Endothelial cell of umbilical vein (primary cell): ENCODE measurements around the gene GPALPP1. TPM values are rescaled to one million over a fixed set of nuclear protein-coding genes. Genes with fewer than 3 reads are reported as not detected.

Experiments
- BruUV-seq: library from RNA; stranded (reverse); fragments of 400-500 nt; replicated peaks from 2 replicates; lab custom pipeline; 2021; lab: Mats Ljungman, UMichigan
- CTCF ChIA-PET: fragments of 300-600, 350-600 bp; sonication (Branson Sonifier 250); formaldehyde crosslinking; loops from one replicate; lab custom pipeline; 2021; ENCODE audit warnings: antibody characterized with exemption, inconsistent platforms; lab: Charles Lee
- POLR2A ChIA-PET: fragments of 300-600, 350-600 bp; sonication (Branson Sonifier 250); formaldehyde crosslinking; loops from one replicate; lab custom pipeline; 2021; ENCODE audit warnings: antibody characterized with exemption, inconsistent platforms; lab: Charles Lee
- DNase-seq: peaks from one replicate; pipeline ENCODE4 v3.0.0-alpha.2; 2011; ENCODE audit warnings: low read depth, low spot score
- FAIRE-seq: peaks from 2 replicates; lab custom pipeline; 2011; peaks lifted over from hg19 to GRCh38; lab: Jason Lieb, UNC
- H2AFZ ChIP-seq: 2 replicates; pipeline ENCODE4 v1.6.0; 2012; ENCODE audit warnings: low read depth, low read length, control low read depth, inconsistent platforms
- H3K27ac ChIP-seq: 2 replicates; pipeline ENCODE4 v1.5.1; 2011; ENCODE audit warnings: low read depth, mild to moderate bottlenecking, control low read depth, low read length, moderate library complexity; ENCODE audit not compliant: insufficient read depth
- H3K27me3 ChIP-seq, 2 experiments: 2 replicates each; pipeline versions ENCODE4 v1.6.0 to v1.6.1; 2011; ENCODE audit warnings: low read length in 2 of 2, mixed read lengths in 1 of 2; ENCODE audit not compliant: control insufficient read depth in 2 of 2, insufficient read depth in 2 of 2
- H3K36me3 ChIP-seq, 2 experiments: 2 replicates in 1 of 2; 3 replicates in 1 of 2; pipeline ENCODE4 v1.5.1; 2011; ENCODE audit warnings: low read length in 2 of 2, mild to moderate bottlenecking in 1 of 2, moderate library complexity in 1 of 2; ENCODE audit not compliant: control insufficient read depth in 2 of 2, insufficient read depth in 2 of 2; ENCODE audit errors: extremely low read depth in 1 of 2
- H3K4me1 ChIP-seq: 3 replicates; pipeline ENCODE4 v1.5.1; 2011; ENCODE audit warnings: mild to moderate bottlenecking, low read length; ENCODE audit not compliant: control insufficient read depth, insufficient read depth; ENCODE audit errors: extremely low read depth
- H3K4me2 ChIP-seq: 2 replicates; pipeline ENCODE4 v1.6.1; 2011; ENCODE audit warnings: low read length, control low read depth, mixed read lengths; ENCODE audit not compliant: insufficient read depth
- H3K4me3 ChIP-seq, 3 experiments: fragments of 200-600 bp in 1 of 3; sonication (generic), shearing (Covaris generic) in 1 of 3; replicated peaks in 1 of 3; 2 replicates each; pipeline ENCODE4 v1.5.1; 2011 to 2016; ENCODE audit warnings: control low read depth in 3 of 3, low read length in 3 of 3, mild to moderate bottlenecking in 2 of 3, inconsistent platforms in 1 of 3, low read depth in 1 of 3, moderate library complexity in 1 of 3; ENCODE audit not compliant: insufficient read depth in 1 of 3
- H3K79me2 ChIP-seq: 2 replicates; pipeline ENCODE4 v1.6.0; 2012; ENCODE audit warnings: low read length, inconsistent platforms; ENCODE audit not compliant: control insufficient read depth, insufficient read depth
- H3K9ac ChIP-seq: replicated peaks from 2 replicates; pipeline ENCODE3; 2011; ENCODE audit warnings: low read length, control low read depth; ENCODE audit not compliant: insufficient read depth; ENCODE audit errors: extremely low read depth
- H3K9me1 ChIP-seq: replicated peaks from 3 replicates; pipeline ENCODE4 v1.6.0; 2011; ENCODE audit warnings: mild to moderate bottlenecking, low read length; ENCODE audit not compliant: control insufficient read depth, insufficient read depth; ENCODE audit errors: extremely low read depth
- H3K9me3 ChIP-seq: replicated peaks from 2 replicates; pipeline ENCODE4 v1.5.1; 2012; ENCODE audit warnings: low read length, inconsistent platforms; ENCODE audit not compliant: control insufficient read depth, insufficient read depth
- H4K20me1 ChIP-seq: replicated peaks from 2 replicates; pipeline ENCODE3; 2011; ENCODE audit warnings: mild to moderate bottlenecking, low read length; ENCODE audit not compliant: control insufficient read depth, insufficient read depth; ENCODE audit errors: extremely low read depth
- EZH2 ChIP-seq: IDR thresholded peaks from 2 replicates; pipeline ENCODE4 v1.6.1; 2012; ENCODE audit warnings: borderline replicate concordance, low read depth, mild to moderate bottlenecking, moderate library complexity, low read length, inconsistent platforms; ENCODE audit not compliant: severe bottlenecking
- FOS ChIP-seq: IDR thresholded peaks from 2 replicates; pipeline ENCODE4 v1.6.1; 2011; ENCODE audit warnings: mild to moderate bottlenecking, low read length, moderate library complexity, borderline replicate concordance; ENCODE audit not compliant: insufficient read depth
- GATA2 ChIP-seq: IDR thresholded peaks from 2 replicates; pipeline ENCODE4 v1.7.0; 2011; ENCODE audit warnings: low read depth, mild to moderate bottlenecking, moderate library complexity, mixed read lengths, low read length; ENCODE audit not compliant: insufficient read length, insufficient read depth
- JUN ChIP-seq: IDR thresholded peaks from 2 replicates; pipeline ENCODE4 v1.6.1; 2011; ENCODE audit warnings: borderline replicate concordance, low read depth; ENCODE audit not compliant: insufficient read length, insufficient read depth
- MYC ChIP-seq: IDR thresholded peaks from one replicate; pipeline ENCODE4 v1.6.1; 2011; ENCODE audit warnings: mild to moderate bottlenecking, low read depth, low read length
- POLR2A ChIP-seq: IDR thresholded peaks from 2 replicates; pipeline ENCODE4 v1.6.1; 2012; ENCODE audit warnings: low read depth, mild to moderate bottlenecking, control low read depth, low read length
- POLR2AphosphoS5 ChIP-seq: IDR thresholded peaks from 2 replicates; pipeline ENCODE4 v1.6.1; 2012; ENCODE audit warnings: low read depth, mild to moderate bottlenecking, control low read depth, low read length, moderate library complexity; ENCODE audit not compliant: insufficient read depth
- dilution Hi-C: fragments of 300-500 bp; cut with MboI; formaldehyde crosslinking; loops from one replicate; pipeline ENCODE4 v1.15.0; 2019; ENCODE audit warnings: low sequenced_read_pairs; ENCODE audit not compliant: extremely low pct_ligation_motif_present
- intact Hi-C: fragments of 100-400 bp; cut with micrococcal nuclease; formaldehyde crosslinking; loops from one replicate; pipeline ENCODE4 v1.10.0; 2022
- polyA plus RNA-seq, 4 experiments: library from polyadenylated mRNA; depleted of rRNA in 3 of 4; stranded (reverse) in 3 of 4; unstranded in 1 of 4; fragments of >200 nt; gene quantifications; 2 replicates each; pipeline versions ENCODE4 v1.2.1 to v1.2.3, GENCODE V29; 2011 to 2012; ENCODE audit warnings: missing spikeins in 1 of 4
- total RNA-seq: library from RNA; stranded (reverse); gene quantifications from 2 replicates; pipeline ENCODE4 v1.2.3, GENCODE V29; 2021
- TF ChIP-seq, protein P1 (sequence below), 2 donors: IDR thresholded peaks; 1 replicate in 1 of 2; 2 replicates in 1 of 2; pipeline ENCODE4 v1.5.1; 2011; ENCODE audit warnings: low read length in 2 of 2, mild to moderate bottlenecking in 2 of 2, moderate library complexity in 2 of 2, control low read depth in 1 of 2, inconsistent platforms in 1 of 2, low read depth in 1 of 2; ENCODE audit not compliant: insufficient read depth in 1 of 2; ENCODE audit errors: extremely low read depth in 1 of 2
- TF ChIP-seq, protein P2 (sequence below): IDR thresholded peaks from 2 replicates; pipeline ENCODE4 v1.6.1; 2011; ENCODE audit not compliant: insufficient read depth, insufficient read length

The GPALPP1 gene
- total and polyA plus RNA-seq, 2 donors (not counting 3 experiments of a cell fraction or from before 2014, with no cell fraction given), result 8.5 to 28.2 TPM

DNA sequence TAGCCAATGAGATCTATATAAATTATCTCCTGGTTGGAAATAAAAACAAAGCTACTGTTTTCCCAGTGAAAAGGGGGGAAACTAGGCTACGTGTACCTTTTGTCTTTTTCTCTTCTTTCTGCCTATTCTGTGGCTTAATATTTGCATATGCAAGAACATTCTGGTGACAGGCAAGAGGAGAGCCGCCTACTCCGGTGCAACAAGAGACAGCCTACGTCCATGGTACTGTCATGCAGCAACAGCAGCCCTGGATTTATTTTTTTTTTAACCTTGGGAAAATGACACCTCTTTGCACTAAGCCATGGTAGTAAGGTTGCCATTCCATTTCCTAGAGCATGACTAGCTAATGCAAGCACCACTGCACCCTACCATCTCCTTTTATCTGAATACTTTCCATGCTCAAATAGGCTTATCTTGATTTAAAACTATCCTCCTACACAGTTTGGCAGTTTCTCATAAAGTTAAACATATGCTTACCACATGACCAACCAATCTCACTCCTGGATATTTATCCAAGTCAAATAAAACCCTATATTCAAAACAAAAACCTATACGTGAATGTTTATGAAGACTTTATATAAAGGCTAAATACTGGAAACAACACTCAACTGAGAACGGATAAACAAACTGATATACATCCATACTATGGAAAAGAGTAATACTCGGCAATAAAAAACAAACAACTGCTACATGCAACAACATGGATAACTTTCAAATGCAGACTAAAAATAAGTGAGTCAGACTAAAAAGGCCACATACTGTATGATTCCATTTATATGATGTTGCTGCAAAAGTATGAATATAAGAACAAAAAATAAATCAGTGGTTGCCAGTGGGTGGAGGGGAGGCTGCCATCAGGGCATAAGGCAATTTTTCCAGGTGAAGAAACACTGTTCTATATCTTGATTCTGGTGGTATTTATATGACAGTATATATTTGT, 17.4 kb upstream of the GPALPP1 start:
- no peak overlapping the region for H3K9ac ChIP-seq
- peaks cover 44% of the 10 kb centered on the region for H3K4me1 ChIP-seq
- H3K27me3 ChIP-seq, result no peaks in the 10 kb centered on the region
- no peak overlapping the region for H3K4me3 ChIP-seq
- ChIA-PET POLR2A (no interaction called here), CTCF (interaction anchor here (0.6 to 2.9 kb wide), 6 partner anchors 38 to 489 kb away, joined by 3 to 14 read pairs (median 4); no protein-coding TSS in a partner anchor)
- no TSS peak for BruUV-seq
- peaks cover 2% of the 10 kb centered on the region for H3K79me2 ChIP-seq
- dilution Hi-C loops (no loop called here), intact Hi-C loops (loop anchor here (2.0 to 5.0 kb wide), 5 partner anchors 87 to 1065 kb away; partner anchors contain the start of gene TSC22D1)
- FAIRE-seq (no peak), DNase-seq (no peak)
- H3K27ac ChIP-seq, result no peak overlapping the region
- H3K9me3 ChIP-seq, result no peaks in the 10 kb centered on the region
- H3K4me2 ChIP-seq, result no peak overlapping the region
- no peak for TF ChIP-seq MYC
- no peak for TF ChIP-seq JUN
- no peak for TF ChIP-seq EZH2
- no peak for TF ChIP-seq FOS
- TF ChIP-seq, protein P1, sequence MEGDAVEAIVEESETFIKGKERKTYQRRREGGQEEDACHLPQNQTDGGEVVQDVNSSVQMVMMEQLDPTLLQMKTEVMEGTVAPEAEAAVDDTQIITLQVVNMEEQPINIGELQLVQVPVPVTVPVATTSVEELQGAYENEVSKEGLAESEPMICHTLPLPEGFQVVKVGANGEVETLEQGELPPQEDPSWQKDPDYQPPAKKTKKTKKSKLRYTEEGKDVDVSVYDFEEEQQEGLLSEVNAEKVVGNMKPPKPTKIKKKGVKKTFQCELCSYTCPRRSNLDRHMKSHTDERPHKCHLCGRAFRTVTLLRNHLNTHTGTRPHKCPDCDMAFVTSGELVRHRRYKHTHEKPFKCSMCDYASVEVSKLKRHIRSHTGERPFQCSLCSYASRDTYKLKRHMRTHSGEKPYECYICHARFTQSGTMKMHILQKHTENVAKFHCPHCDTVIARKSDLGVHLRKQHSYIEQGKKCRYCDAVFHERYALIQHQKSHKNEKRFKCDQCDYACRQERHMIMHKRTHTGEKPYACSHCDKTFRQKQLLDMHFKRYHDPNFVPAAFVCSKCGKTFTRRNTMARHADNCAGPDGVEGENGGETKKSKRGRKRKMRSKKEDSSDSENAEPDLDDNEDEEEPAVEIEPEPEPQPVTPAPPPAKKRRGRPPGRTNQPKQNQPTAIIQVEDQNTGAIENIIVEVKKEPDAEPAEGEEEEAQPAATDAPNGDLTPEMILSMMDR (IDR thresholded peaks at IDR 0.05; ENCODE audit: extremely low read depth in 1 of 2, insufficient read depth in 1 of 2, low read depth in 1 of 2, low read length in 2 of 2), result no peak
- no peak for TF ChIP-seq POLR2AphosphoS5
- TF ChIP-seq, protein P2, sequence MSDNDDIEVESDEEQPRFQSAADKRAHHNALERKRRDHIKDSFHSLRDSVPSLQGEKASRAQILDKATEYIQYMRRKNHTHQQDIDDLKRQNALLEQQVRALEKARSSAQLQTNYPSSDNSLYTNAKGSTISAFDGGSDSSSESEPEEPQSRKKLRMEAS, result no peak
- no peak for TF ChIP-seq GATA2
- TF ChIP-seq POLR2A, result no peak
- no peaks in the 10 kb centered on the region for H4K20me1 ChIP-seq
- H2AFZ ChIP-seq, result no peak overlapping the region
- H3K9me1 ChIP-seq, result no peaks in the 10 kb centered on the region
- H3K36me3 ChIP-seq, result peaks cover 2 to 3% of the 10 kb centered on the region in 2 experiments
